NCI-H2029 treated with DMSO at 0.1 percent for 48 hours (cell line): Measurements from ENCODE around the gene MCOLN3.
"Not testable (repeated sequence)": the region's sequence is repeated elsewhere in the genome, so short reads cannot be mapped to it uniquely, and the experiment has no call there.

ENCODE experiments used
- DNase-seq: peaks from one replicate; lab custom pipeline; 2025; lab: John Stamatoyannopoulos, UW

The MCOLN3 gene

DNA sequence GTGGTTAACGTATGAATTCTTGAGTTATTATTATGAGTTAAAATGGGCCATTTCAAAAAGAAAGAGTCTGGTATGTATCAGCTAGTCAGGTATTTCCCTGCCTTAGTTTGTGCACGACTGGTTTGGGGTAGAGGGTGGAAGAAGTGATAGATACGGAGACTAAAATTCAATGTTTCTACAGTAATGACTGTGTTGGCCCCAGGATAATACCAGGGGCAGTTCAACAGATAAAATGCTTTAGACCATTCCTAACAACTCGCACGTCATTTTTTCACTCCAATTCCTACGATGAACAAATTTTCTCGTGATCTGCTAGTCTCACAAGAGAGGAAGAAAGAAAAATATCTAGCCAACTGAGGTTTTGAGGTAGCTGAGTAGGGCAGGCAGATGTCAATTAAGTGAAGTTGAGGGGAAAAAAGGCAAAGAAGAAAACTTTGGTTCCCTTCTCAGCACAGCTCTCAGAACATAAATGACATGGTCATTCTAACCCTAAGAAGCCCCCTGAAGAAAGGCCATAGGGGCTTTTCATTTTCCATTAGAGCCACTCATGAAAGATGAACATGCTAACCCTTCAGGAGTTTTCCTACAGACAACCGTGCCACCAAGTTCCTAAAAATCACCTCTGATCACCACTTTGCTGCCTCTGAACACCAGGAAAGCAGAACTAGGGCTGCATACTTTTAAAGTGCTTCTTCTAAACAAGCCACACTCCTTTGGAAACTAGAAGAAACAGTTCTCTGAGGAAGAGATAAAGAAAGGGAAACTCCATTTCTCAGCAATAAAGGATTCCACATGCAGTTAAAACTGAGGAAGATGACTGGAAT lies 57.0 kb downstream of the MCOLN3 start:
- DNase-seq: no peak

DNA sequence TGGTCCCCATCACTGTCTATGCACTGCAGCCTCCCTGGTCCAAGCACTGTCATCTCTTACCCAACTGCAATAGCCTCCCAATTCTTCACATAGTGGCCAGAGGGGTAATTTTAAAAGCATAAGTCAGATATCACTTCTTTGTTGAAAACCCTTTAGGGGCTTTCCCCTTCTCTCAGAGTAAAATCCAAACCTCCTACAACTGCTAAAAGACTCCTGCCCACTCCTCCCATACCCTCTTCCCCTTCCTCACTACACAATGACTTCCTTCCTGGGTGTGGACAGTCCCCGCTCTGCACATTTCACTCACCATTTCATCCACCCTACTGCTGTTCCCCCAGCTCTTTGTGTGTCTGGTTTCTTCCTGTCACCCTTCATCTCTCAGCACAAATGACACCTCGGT lies 59.7 kb downstream of the MCOLN3 start:
- DNase-seq: no peak

DNA sequence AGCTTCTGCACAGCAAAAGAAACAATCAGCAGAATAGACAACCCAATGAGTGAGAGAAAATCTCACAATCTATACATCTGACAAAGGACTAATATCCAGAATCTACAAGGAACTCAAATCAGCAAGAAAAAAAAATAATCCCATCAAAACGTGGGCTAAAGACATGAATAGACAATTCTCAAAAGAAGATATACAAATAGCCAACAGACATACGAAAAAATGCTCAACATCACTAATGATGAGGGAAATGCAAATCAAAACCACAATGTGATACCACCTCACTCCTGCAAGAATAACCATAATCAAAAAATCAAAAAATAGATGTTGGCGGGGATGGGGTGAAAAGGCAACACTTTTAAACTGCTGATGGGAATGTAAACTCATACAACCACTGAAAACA lies 61.7 kb downstream of the MCOLN3 start:
- DNase-seq: not testable (repeated sequence)

DNA sequence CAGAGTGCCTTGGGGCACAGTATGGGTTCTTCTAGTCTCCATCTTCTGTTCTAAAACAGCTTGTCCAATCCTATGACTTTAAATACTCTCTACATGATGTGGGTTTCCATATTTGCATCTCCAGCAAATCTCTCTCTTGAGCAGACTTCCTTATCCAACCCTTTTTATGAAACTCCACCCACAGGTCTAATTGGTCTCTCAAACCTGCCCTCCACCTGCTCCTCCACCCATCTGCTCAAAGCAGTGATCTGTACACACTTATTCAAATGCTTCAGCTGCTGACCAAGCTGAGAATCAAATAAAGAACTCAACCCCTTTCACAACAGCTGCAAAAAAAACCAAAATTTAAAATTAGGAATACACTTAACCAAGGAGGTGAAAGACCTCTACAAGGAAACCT lies 62.9 kb downstream of the MCOLN3 start:
- no peak for DNase-seq

DNA sequence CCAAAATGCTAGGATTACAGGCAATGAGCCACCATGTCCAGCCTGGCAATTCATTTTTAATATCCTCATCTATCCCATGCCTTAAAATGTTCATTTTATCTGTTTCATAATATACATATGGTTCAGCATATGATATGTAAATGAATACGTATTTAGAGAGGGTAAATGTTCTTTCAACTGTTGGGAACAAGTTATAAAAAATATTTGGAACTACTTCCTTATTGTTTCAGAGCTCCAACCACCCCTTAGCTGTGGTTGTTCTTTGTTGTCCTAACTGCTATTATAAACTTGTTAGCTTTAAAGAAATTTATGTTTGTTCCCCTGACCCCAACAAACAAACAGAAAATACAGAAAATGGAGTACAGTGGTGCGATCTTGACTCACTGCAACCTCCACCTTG lies 65.9 kb downstream of the MCOLN3 start:
- no peak for DNase-seq

DNA sequence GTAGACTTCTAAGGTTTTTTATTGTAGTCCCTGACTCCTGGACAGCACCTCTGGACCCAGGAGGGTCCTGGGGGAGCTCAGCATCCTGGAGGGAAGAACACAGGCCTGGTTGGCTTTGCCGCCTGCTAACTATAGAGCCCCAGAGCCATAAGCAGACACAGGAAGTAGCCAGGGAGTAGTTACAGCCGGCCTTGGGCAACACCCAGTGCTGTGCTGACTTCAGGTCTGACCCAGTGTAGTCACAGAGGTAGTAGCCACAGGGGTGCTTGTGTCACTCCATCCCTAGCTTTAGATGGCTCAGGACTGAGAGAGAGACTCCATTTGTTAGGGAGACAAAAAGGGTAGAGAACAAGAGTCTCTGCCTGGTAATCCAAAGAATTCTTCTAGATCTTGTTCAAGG lies 73.3 kb downstream of the MCOLN3 start:
- no peak for DNase-seq

DNA sequence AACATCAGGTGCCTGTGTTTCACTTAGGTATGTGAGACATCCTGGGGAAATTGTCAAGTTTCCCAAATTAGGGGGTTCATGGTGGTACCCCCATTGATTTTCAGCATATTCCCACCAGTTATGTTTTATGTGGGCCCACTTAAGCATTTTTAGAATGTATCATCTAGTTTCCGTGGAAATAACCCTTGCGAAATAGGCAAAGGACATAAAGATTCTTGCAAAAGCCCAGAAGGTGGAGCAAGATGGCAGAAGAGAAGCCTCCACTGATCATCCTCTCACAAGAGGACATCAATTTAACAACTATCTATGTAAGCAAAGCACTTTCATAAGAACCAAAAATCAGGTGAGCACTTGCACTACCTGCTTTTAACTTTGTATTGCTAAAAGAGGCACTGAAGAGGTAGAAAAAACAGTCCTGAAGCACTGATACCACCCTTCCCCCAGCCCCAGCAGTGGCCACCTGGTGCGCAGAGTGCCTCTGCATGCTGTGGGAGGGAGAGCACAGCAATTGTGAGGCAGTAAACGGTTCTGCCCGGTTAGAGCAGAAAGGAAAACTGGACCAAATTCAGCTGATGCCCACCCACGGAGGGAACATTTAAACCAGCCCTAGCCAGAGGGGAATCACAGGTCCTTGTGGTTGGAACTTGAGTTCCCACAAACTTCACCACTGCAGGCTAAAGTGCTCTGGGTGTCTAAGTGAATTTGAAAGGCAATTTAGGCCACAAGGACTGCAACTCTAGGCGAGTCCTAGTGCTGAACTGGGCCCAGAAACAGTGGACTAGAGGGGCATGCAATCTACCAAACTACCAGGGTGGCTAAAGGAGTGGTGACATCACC lies 74.6 kb downstream of the MCOLN3 start:
- no peak for DNase-seq

DNA sequence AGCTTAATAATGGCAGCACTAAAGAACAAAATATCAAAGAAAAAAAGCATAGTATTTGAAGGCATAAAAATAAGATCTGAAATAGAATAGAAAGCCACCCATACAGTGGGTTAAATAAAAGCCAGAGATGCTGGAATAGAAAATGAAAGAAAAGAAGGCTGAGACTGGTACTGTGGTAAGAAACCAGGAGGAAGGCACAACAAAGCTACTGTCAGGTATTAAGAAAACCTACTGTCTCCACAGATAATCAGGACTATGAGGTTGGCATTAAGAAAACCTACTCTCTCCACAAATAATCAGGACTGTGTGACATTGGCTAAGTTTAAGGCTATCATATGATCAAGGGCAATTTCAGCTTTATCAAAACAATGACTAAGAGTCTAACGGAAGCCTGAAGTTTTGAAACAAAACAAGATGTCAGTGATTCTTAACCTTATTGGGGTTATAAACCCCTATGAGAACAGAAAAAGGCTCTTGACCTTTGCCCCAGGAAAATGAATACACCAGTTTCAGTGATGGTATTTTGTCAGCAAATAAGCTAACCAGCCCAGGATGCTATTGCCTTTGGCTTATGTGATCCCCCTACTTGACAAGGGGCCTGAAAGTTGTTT lies 75.8 kb downstream of the MCOLN3 start:
- DNase-seq: no peak

DNA sequence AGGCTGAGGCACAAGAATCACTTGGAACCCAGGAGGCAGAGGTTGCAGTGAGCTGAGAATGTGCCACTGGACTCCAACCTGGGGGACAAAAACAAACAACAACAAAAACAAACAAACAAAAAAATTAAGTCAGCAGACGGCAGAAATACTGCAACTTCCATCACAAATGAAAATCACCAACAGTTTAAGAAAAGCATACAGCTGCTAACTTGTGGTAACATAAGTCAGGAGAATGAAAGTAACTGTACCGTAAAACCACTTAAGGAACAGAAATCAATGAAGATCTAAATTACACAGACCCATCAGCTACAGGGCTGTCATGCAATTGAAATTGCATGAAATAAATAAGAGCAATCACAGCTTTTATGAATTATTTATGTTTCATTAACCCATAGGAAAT lies 76.3 kb downstream of the MCOLN3 start:
- DNase-seq: no peak

DNA sequence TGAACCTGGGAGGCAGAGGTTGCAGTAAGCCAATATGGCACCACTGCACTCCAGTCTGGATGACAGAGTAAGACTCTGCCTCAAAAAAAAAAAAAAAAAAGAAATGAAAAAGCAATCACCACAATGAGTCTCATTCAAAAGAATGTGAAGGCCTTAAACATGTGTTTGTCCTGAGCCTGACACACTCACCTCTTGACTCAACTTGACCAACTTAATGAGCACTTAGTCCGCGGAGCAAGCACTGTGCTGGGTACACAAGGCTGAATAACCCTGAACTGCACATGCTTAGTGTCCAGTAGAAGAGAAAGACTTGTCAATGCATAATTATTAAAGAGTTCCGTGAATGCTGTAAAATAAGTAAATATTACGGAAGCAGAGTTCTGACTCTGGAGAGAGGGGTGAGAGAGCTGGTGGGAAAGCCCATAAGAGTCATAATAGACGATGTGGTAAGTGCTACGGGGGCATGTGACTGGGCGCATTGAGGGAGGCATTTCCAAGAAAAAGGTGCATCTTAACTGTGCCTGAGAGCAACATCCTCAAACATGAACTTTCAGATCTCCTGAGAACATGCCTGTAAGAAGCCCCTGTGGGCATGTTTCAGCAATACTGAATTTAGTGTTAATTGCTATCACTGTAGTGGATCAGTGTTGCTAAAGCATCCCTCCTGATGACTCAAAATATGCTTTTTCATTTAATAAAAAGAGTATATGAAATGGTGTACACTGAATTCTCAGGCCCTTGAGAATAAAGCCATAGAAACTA lies 78.6 kb downstream of the MCOLN3 start:
- no peak for DNase-seq

DNA sequence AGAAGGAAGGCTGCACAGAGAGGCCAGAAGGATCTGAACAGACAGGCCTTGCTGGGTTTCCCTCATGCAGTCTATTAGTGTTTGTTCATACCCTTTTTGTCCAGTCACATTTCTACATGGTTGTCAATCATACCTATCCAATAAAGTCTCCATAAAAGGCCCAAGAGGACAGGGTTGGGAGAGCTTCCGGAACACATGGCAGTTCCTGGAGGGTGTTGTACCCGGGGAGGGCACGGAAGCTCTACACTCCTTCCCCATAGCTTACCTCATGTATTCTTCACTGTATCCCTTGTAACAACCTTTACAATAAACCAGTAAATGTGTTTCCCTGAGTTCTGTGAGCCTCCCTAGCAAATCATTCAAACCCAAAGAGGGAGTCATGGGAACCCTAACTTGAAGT lies 79.4 kb downstream of the MCOLN3 start:
- no peak for DNase-seq

DNA sequence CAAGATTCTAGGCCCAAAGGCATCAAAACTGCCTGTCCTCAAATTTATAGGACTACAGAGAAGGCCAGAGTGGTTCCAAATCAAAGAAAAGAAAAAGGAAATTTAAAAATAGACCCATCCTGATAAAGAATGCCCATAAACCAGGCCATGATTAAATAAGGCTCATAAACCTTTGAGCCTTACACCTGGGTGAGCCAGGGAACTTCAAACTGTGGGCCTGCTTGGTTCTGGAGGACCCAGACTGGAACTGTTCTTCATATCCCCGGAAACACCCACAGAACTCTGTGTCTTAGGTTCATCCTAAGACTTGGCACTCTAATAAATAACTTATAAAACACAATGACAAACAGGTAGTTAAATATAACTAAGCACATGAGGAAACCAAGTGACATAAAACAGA lies 80.2 kb downstream of the MCOLN3 start:
- DNase-seq: no peak
